Lower leg skin (tissue), 4 donors: ENCODE results near the gene NDUFA5. TPM values are rescaled to one million over a fixed set of nuclear protein-coding genes. Genes with fewer than 3 reads are reported as not detected.
A peak's percentile ranks its signal among the peaks of the same experiment; 100 is the strongest.

ENCODE experiments used
- DNase-seq, 2 donors: peaks; one replicate each; pipeline ENCODE4 v3.0.0-alpha.2; 2019; ENCODE audit warnings: low spot score in 2 of 2
- H3K4me3 ChIP-seq: fragments of 200-600 bp; sonication (generic); 2 replicates; pipeline ENCODE4 v1.5.1; 2017; ENCODE audit warnings: mild to moderate bottlenecking, low read depth; ENCODE audit not compliant: poor library complexity, severe bottlenecking
- POLR2A ChIP-seq, 2 donors: fragments of 450-650 bp; IDR thresholded peaks; one replicate each; pipeline ENCODE4 v1.6.1; 2016 to 2017; ENCODE audit warnings: antibody characterized with exemption in 2 of 2, mild to moderate bottlenecking in 1 of 2, moderate library complexity in 1 of 2
- WGBS, 2 donors: methylation state at CpG; one replicate each; pipeline ENCODE4 v1.1.5; 2018; 5-methylcytosine and 5-hydroxymethylcytosine counted together
- intact Hi-C: fragments of 100-400 bp; cut with DNase I; formaldehyde crosslinking; loops from one replicate; pipeline ENCODE4 v1.15.0; 2023; ENCODE audit warnings: low total_unique reads
- total RNA-seq, 4 donors: library from RNA; depleted of rRNA; stranded (reverse); fragments of >200 nt; gene quantifications; one replicate each; pipeline ENCODE4 v1.1.0, GENCODE V29; 2016
- TF ChIP-seq, protein P1 (sequence below), 3 donors: fragments of 450-650 bp; IDR thresholded peaks; one replicate each; pipeline ENCODE4 v1.5.1; 2016; ENCODE audit warnings: antibody characterized with exemption in 3 of 3, mild to moderate bottlenecking in 3 of 3, moderate library complexity in 2 of 3

Gene NDUFA5
- total RNA-seq, 4 donors from 2014 or later: 24.9 to 41.9 (median 26.6) TPM

DNA sequence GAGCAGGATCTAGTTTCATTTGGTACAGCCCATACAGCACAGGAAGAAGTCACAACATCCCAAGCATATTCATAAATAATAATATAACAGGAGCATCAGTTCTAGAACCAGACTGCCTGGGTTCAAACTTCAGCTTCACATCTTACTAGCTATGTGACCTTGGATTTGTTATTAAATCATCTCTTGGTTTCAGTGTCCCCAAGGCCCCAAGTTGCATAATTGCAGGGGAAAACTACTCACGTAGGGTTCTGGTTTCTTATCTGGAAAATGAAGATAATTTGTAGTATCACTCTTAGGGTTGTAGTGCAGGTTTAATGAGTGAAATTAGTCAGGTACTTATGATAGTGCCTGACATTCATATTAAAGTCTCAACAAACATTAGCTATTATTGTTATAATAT, 17.7 kb downstream of the NDUFA5 start:
- WGBS, 2 donors: 70 to 74% methylated on average over 1 of the region's 1 CpG
- no peak overlapping the region for H3K4me3 ChIP-seq
- no peak for DNase-seq
- TF ChIP-seq, protein P1, sequence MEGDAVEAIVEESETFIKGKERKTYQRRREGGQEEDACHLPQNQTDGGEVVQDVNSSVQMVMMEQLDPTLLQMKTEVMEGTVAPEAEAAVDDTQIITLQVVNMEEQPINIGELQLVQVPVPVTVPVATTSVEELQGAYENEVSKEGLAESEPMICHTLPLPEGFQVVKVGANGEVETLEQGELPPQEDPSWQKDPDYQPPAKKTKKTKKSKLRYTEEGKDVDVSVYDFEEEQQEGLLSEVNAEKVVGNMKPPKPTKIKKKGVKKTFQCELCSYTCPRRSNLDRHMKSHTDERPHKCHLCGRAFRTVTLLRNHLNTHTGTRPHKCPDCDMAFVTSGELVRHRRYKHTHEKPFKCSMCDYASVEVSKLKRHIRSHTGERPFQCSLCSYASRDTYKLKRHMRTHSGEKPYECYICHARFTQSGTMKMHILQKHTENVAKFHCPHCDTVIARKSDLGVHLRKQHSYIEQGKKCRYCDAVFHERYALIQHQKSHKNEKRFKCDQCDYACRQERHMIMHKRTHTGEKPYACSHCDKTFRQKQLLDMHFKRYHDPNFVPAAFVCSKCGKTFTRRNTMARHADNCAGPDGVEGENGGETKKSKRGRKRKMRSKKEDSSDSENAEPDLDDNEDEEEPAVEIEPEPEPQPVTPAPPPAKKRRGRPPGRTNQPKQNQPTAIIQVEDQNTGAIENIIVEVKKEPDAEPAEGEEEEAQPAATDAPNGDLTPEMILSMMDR (IDR thresholded peaks at IDR 0.05): no peak
- TF ChIP-seq POLR2A (IDR thresholded peaks at IDR 0.05): no peak
- intact Hi-C loops: no loop called here

DNA sequence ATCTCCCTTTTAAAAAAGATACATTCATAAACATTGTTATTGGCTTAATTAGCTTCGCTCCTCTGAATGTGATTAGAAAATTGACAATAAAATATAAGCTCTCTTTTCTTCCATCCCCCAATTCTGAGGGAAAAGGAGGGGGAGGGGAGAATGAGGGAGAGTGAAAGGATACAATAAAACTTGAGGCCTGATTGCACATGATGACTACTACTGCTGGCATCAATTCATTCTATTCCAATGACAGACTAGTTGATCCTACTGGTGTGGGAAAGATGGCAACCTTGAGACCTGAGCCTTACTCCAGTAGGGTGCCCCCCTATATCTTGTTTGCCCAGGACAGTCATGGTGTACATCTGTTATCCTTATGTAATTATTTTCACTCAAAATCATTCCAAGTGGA, 18.7 kb downstream of the NDUFA5 start:
- WGBS, 2 donors: 96 to 98% methylated on average over 1 of the region's 1 CpG
- TF ChIP-seq, protein P1 (IDR thresholded peaks at IDR 0.05): no peak
- TF ChIP-seq POLR2A (IDR thresholded peaks at IDR 0.05): no peak
- no peak overlapping the region for H3K4me3 ChIP-seq
- intact Hi-C loops: no loop called here
- DNase-seq: no peak

DNA sequence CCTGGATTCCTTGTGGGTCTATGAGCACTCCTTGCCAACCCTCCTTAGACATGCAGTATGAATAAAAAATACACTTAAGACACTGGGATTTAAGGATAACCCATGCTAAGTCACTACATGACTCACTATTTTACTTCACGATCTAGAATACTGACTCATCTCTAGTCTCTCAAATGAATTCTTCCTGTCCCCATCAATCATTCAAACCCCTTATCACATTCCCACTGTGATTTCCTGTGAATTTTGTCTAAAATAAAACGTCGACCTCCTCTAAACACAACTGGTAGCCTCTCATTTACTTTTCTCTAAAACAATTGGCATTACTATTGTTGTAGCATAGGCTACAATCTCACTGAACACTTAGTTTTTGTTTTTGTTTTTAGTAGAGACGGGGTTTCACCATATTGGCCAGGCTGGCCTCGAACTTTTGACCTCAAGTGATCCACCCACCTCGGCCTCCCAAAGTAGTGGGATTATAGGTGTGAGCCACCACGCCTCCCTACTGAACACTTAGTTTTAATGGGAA, 19.4 kb downstream of the NDUFA5 start:
- H3K4me3 ChIP-seq: no peak overlapping the region
- DNase-seq: no peak
- TF ChIP-seq, protein P1 (IDR thresholded peaks at IDR 0.05): no peak
- TF ChIP-seq POLR2A (IDR thresholded peaks at IDR 0.05): no peak
- intact Hi-C loops: no loop called here
- 67 to 73% methylated on average over 7 of the region's 7 CpGs for WGBS, 2 donors

DNA sequence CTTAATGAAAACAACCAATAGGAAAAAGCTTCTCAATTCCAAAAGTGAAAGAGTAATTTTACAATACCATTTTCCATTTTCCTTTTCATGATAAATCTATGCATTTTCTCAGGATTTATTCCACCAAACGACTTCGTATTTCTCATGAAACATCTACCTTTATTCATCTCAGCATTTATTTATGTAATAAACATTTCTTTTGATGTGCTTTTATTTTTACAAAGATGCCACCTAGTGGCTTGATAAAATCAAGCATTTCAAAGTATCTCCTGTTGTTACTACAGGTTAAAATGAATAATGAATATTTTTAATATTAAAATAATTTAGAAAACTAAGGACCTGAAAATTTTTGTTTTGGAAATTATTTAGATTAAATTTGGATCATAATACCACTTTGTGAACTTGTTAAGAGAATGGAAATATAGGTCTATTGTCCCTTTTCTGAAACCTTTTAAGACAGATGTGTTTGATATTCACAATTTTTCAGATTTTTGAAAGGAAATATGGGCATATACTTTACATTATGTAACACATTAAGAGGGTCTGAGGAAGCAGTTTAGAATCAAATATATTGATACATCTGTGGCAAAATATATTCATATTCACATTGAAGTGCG, 20.5 kb downstream of the NDUFA5 start:
- TF ChIP-seq, protein P1 (IDR thresholded peaks at IDR 0.05): no peak
- TF ChIP-seq POLR2A (IDR thresholded peaks at IDR 0.05): no peak
- WGBS, 2 donors: 6 to 24% methylated on average over 3 of the region's 3 CpGs
- no peak for DNase-seq

DNA sequence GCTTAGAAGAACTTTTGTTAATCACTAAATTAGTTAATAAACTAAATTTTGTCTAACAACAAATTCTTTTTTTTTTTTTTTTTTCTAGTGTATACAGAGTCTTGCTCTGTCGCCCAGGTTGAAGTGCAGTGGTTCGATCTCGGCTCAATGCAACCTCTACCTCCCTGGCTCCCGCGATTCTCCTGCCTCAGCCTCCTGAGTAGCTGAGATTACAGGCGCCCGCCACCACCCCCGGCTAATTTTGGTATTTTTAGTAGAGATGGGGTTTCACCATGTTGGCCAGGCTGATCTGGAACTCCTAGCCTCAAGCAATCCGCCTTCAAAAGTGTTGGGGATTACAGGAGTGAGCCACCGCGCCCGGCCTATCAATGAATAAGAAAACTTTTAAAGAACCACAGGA, 22.1 kb downstream of the NDUFA5 start:
- H3K4me3 ChIP-seq: no peak overlapping the region
- WGBS, 2 donors: 91 to 93% methylated on average over 12 of the region's 12 CpGs
- intact Hi-C loops: no loop called here
- TF ChIP-seq, protein P1 (IDR thresholded peaks at IDR 0.05): no peak
- TF ChIP-seq POLR2A (IDR thresholded peaks at IDR 0.05): no peak
- peak in 1 of 2 donors; percentile 82 for DNase-seq

More for the DNA sequence above, 20.5 kb downstream of the NDUFA5 start:
- H3K4me3 ChIP-seq: no peak overlapping the region
- intact Hi-C loops: no loop called here
